ENCODE measurements around the gene GOLT1A. TPM values are rescaled to one million over a fixed set of nuclear protein-coding genes. Genes with fewer than 3 reads are reported as not detected.

Gene GOLT1A
- total RNA-seq, 2 donors from 2014 or later: not detected

- Histone ChIP-seq H3K27ac (no peak overlapping the region), H3K9me3 (no peaks in the 10 kb centered on the region), H3K4me3 (no peak overlapping the region), H3K4me1 (no peaks in the 10 kb centered on the region), H3K27me3 (no peaks in the 10 kb centered on the region), H3K36me3 (peaks cover 46% of the 10 kb centered on the region)
- DNase-seq (ENCODE audit: low spot score): no peak
- TF ChIP-seq, protein P1, sequence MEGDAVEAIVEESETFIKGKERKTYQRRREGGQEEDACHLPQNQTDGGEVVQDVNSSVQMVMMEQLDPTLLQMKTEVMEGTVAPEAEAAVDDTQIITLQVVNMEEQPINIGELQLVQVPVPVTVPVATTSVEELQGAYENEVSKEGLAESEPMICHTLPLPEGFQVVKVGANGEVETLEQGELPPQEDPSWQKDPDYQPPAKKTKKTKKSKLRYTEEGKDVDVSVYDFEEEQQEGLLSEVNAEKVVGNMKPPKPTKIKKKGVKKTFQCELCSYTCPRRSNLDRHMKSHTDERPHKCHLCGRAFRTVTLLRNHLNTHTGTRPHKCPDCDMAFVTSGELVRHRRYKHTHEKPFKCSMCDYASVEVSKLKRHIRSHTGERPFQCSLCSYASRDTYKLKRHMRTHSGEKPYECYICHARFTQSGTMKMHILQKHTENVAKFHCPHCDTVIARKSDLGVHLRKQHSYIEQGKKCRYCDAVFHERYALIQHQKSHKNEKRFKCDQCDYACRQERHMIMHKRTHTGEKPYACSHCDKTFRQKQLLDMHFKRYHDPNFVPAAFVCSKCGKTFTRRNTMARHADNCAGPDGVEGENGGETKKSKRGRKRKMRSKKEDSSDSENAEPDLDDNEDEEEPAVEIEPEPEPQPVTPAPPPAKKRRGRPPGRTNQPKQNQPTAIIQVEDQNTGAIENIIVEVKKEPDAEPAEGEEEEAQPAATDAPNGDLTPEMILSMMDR (IDR thresholded peaks at IDR 0.05): no peak
These were observed 18.7 kb upstream of the GOLT1A start for GRCh38 chr1:204232526-204232925.

GRCh38 chr1:204230211-204230610 lies 16.4 kb upstream of the GOLT1A start:
- TF ChIP-seq, protein P1 (IDR thresholded peaks at IDR 0.05): no peak
- H3K36me3 ChIP-seq: peaks cover 50% of the 10 kb centered on the region
- no peak for DNase-seq (ENCODE audit: low spot score)

GRCh38 chr1:204228896-204229295 lies 15.1 kb upstream of the GOLT1A start:
- Histone ChIP-seq H3K9me3 (no peaks in the 10 kb centered on the region), H3K36me3 (peaks cover 50% of the 10 kb centered on the region), H3K4me1 (no peaks in the 10 kb centered on the region), H3K27ac (no peak overlapping the region), H3K27me3 (no peaks in the 10 kb centered on the region), H3K4me3 (no peak overlapping the region)
- TF ChIP-seq, protein P1 (IDR thresholded peaks at IDR 0.05): no peak
- no peak for DNase-seq (ENCODE audit: low spot score)

More at GRCh38 chr1:204230211-204230610, 16.4 kb upstream of the GOLT1A start:
- no peaks in the 10 kb centered on the region for H3K9me3 ChIP-seq
- H3K4me3 ChIP-seq: no peak overlapping the region
- H3K27ac ChIP-seq: no peak overlapping the region
- H3K27me3 ChIP-seq: no peaks in the 10 kb centered on the region
- no peaks in the 10 kb centered on the region for H3K4me1 ChIP-seq

DNA sequence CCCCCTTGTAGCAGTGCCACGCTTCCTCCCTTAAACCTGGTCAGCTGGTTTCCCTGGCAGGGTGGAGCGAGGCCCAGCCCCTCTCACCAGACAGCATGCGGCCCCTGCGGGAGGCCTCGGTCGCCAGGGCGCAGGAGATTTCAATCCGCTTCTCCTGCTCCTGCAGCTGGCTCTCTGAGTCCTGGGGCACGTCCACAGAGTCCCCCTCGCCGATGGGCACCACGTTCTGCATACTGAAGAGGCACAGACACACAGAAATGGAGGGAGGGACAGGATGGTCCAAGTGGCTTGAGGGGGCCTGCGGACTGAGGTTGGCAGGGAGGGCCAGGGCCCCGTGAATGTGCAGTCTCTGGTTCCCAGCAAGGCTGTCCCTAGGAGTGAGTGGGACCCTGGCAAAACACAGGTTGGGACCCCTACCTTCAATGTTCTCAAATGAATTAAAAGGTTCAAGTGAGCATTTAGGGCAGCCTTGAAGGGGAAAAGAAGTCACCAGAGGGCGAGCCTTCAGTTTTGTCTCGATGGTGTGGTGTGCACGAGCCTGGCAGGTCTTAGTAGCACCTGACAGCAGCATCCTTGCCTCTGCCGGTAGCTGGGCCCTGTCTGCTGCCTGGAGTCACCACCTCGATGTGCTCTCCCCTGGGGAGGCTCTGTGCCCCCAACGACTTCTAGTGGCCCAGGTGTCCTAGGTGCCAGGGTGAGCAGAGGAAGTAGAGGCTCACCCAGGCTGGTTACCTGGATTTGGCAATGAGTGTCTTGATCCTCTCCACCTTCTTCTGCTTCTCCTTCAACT lies 14.4 kb upstream of the GOLT1A start:
- H3K36me3 ChIP-seq: peaks cover 50% of the 10 kb centered on the region
- TF ChIP-seq, protein P1 (IDR thresholded peaks at IDR 0.05): no peak
- no peak for DNase-seq (ENCODE audit: low spot score)
- no peaks in the 10 kb centered on the region for H3K9me3 ChIP-seq
- H3K27me3 ChIP-seq: no peaks in the 10 kb centered on the region
- H3K4me3 ChIP-seq: no peak overlapping the region
- H3K4me1 ChIP-seq: no peaks in the 10 kb centered on the region
- H3K27ac ChIP-seq: no peak overlapping the region

- peaks cover 55% of the 10 kb centered on the region for H3K36me3 ChIP-seq
These were observed 13.6 kb upstream of the GOLT1A start for GRCh38 chr1:204227351-204227750.

More at GRCh38 chr1:204227351-204227750, 13.6 kb upstream of the GOLT1A start:
- H3K4me1 ChIP-seq: no peaks in the 10 kb centered on the region
- no peaks in the 10 kb centered on the region for H3K27me3 ChIP-seq
- no peaks in the 10 kb centered on the region for H3K9me3 ChIP-seq
- H3K4me3 ChIP-seq: no peak overlapping the region
- H3K27ac ChIP-seq: no peak overlapping the region
- DNase-seq (ENCODE audit: low spot score): no peak
- TF ChIP-seq, protein P1 (IDR thresholded peaks at IDR 0.05): no peak
